A172 (cell line): Measurements from ENCODE around the gene DNASE1. TPM values are rescaled to one million over a fixed set of nuclear protein-coding genes. Genes with fewer than 3 reads are reported as not detected.

Experiments used
- DNase-seq: peaks from one replicate; pipeline ENCODE4 v3.0.0-alpha.2; 2015; ENCODE audit warnings: low spot score
- total RNA-seq: library from RNA; depleted of rRNA; stranded (reverse); fragments of >200 nt; shearing (Covaris generic); gene quantifications from 2 replicates; pipeline ENCODE4 v1.2.3, GENCODE V29; 2014; rRNA removed

Gene DNASE1
- total RNA-seq, 1 experiment from 2014 or later, result 7.8 TPM

DNA sequence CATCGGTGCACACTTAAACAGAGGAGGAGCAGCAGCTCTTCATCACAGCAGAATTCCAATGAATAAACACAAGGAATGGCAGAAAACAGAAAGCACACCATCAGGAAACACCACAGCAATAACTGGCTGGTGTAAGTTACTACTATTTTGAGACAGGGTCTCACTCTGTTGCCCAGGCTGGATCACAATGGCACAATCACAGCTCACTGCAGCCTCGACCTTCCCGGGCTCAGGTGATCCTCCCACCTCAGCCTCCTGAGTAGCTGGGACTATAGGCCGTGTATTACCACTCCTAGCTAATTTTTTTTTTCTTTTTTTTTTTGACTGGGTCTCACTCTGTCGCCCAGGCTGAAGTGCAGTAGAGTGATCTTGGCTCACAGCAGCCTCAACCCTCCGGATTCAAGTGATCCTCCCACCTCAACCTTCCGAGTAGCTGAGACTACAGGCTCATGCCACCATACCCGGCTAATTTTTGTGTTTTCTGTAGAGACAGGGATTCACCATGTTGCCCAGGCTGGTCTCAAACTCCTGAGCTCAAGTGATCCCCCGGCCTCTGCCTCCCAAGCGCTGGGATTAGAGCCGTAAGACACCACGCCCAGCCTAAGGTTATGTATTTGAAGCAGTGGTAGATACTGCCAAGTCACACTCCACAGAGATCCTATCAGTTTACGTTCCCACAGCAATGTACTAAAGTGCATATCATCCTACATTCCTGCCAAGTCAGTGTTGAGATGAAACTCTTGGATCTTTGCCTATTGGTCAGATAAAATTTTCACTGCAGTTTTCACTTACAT is 42.1 kb downstream of the DNASE1 start:
- DNase-seq, result peak; percentile 87

DNA sequence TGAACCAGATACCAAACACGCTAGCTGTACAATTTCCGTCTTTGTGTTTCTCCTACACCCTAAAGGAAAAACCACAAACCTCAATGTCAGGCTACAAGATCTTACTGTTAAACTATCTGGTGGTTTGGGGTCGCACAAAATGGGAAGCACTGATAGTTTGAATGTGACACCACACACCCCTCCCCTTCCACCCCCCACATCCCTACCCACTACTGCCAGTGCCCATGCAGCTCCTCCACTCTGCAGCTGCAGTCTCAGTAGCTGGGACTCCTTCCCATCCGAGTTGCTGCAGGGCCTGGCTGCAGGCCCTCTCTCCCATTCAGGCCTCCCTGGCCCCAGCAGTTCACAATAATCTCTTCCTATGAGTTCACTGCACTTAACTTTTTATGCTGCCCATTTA is 44.5 kb downstream of the DNASE1 start:
- no peak for DNase-seq

DNA sequence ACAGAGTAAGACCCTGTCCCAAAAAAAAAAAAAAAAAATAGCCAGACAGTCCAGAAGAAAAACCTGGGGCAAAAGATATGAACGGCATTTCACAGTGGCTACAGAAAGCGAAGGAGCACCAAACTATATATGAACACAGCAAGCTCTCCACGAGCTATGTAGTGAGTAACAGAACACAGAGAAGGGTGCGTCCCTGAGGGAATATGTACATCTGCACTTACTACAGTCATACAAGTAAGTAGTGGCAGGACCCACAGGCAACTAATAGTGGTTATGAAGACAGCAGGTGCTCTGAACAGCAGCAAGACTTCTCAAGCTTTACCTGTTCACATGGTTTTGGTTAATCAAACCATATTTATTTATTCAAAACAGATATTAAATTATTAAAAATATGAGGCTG is 47.0 kb downstream of the DNASE1 start:
- no peak for DNase-seq

DNA sequence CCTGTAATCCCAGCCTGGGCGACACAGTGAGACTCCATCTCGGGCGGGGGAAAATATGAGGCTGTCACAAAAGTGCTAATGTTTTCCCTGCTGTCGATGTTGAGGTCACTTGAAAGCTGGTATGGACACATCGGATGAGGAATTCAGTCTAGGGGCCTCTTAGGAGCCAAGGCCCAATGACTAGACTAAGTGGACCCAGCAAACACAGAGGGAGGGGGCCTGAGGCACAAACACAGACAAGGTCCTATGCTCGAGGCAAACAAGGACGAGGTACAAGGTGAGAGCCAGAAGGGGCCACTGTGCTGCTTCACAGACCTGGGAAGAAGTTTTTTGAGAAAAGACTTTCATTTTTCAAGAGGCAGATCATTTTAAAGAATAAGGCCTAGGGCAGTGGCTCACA is 47.6 kb downstream of the DNASE1 start:
- DNase-seq, result no peak

DNA sequence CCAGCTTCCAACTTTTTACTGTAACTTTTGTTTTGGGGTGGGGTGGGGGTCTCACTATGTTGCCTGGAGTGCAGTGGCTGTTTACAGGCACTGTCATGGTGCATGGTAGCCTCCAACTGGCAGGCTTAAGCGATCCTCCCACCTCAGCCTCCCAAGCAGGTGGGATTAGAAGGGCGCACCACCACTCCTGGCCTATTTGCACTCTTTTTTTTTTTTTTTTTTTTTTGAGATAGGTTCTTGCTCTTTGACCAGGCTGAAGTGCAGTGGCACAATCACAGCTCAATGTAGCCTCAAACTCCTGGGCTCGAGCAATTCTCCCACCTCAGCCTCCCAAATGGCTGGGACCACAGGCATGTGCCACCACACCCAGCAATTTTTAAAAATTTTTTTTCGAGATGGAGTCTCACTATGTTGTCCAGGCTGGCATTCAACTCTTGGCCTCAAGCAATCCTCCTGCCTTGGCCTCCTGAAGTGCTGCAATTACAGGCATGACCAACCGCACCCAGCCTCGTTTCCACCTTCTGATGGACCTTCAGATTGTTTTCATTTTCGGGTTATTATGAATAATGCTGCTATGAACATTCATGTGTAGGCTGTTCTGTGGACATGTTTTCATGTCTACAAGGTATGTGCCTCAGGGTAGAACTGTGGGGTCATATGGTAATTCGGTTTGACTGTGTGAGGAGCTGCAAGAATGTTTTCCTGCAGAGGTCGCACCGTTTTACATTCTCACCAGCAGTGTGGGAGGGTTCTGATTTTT is 51.9 kb downstream of the DNASE1 start:
- no peak for DNase-seq

Other genes starting within 250 kb of the DNASE1 start
- gene ZNF597, start 211.2 kb upstream of the DNASE1 start, total RNA-seq, result 3.2 and 5.6 TPM in 2 replicates
- gene NAA60, start 211.0 kb upstream of the DNASE1 start, total RNA-seq, result 9.1 and 11.4 TPM in 2 replicates
- gene C16orf90, start 159.2 kb upstream of the DNASE1 start, total RNA-seq, result not detected in 2 replicates
- 25.7 and 28.0 TPM in 2 replicates for gene CLUAP1, start 153.7 kb upstream of the DNASE1 start, total RNA-seq
- gene NLRC3, start 77.3 kb upstream of the DNASE1 start, total RNA-seq, result 0.03 TPM in 1 of 2 replicates, not detected in the other
- 7.0 and 7.4 TPM in 2 replicates for gene SLX4, start 43.1 kb upstream of the DNASE1 start, total RNA-seq
- 106 and 123 TPM in 2 replicates for gene TRAP1, start 62.8 kb downstream of the DNASE1 start, total RNA-seq
- 11.2 and 15.1 TPM in 2 replicates for gene CREBBP, start 226.0 kb downstream of the DNASE1 start, total RNA-seq